H9 (cell line): ENCODE data around the gene PTCSC3. TPM values are rescaled to one million over a fixed set of nuclear protein-coding genes. Genes with fewer than 3 reads are reported as not detected.

Source experiments
- DNase-seq: peaks from one replicate; pipeline ENCODE4 v3.0.0-alpha.2; 2017
- H2AFZ ChIP-seq: one replicate; pipeline ENCODE4 v1.6.1; 2013; ENCODE audit warnings: mild to moderate bottlenecking, low read length, control low read depth, moderate library complexity
- H2AK5ac ChIP-seq: 2 replicates; pipeline ENCODE4 v1.6.1; 2013; ENCODE audit warnings: low read length, control low read depth, mixed read lengths; ENCODE audit not compliant: insufficient read length
- H2BK120ac ChIP-seq: one replicate; pipeline ENCODE4 v1.6.1; 2013; ENCODE audit warnings: low read depth, mild to moderate bottlenecking, low read length, control low read depth, inconsistent platforms; ENCODE audit not compliant: poor library complexity, severe bottlenecking
- H2BK12ac ChIP-seq: 2 replicates; pipeline ENCODE4 v1.6.1; 2013; ENCODE audit warnings: low read length, control low read depth, mixed read lengths, low read depth; ENCODE audit not compliant: insufficient read length
- H2BK15ac ChIP-seq: 2 replicates; pipeline ENCODE4 v1.6.1; 2013; ENCODE audit warnings: low read depth, low read length, control low read depth
- H2BK20ac ChIP-seq: one replicate; pipeline ENCODE4 v1.6.1; 2013; ENCODE audit warnings: low read depth, mild to moderate bottlenecking, low read length, control low read depth, inconsistent platforms; ENCODE audit not compliant: poor library complexity, severe bottlenecking
- H2BK5ac ChIP-seq: 2 replicates; pipeline ENCODE4 v1.6.1; 2013; ENCODE audit warnings: low read length, control low read depth, mixed read lengths; ENCODE audit not compliant: insufficient read length
- H3K14ac ChIP-seq: 2 replicates; pipeline ENCODE4 v1.6.1; 2013; ENCODE audit warnings: low read length, control low read depth; ENCODE audit not compliant: insufficient read depth
- H3K18ac ChIP-seq: 2 replicates; pipeline ENCODE4 v1.6.1; 2013; ENCODE audit warnings: low read depth, mild to moderate bottlenecking, mixed read lengths, low read length, control low read depth; ENCODE audit not compliant: insufficient read length
- H3K23ac ChIP-seq: 2 replicates; pipeline ENCODE4 v1.6.1; 2013; ENCODE audit warnings: low read length, control low read depth, mixed read lengths, low read depth; ENCODE audit not compliant: insufficient read length
- H3K23me2 ChIP-seq: 2 replicates; pipeline ENCODE4 v1.6.1; 2013; ENCODE audit warnings: low read depth, mild to moderate bottlenecking, mixed read lengths, low read length, control low read depth; ENCODE audit not compliant: insufficient read length, poor library complexity, severe bottlenecking
- H3K27ac ChIP-seq: 2 replicates; pipeline ENCODE4 v1.5.1; 2013; ENCODE audit warnings: low read length, control low read depth, mixed read lengths, low read depth; ENCODE audit not compliant: insufficient read length
- H3K27me3 ChIP-seq: 2 replicates; pipeline ENCODE4 v1.6.1; 2013; ENCODE audit warnings: low read length, control low read depth, inconsistent platforms; ENCODE audit not compliant: insufficient read depth
- H3K4ac ChIP-seq: 2 replicates; pipeline ENCODE4 v1.6.1; 2013; ENCODE audit warnings: low read depth, mild to moderate bottlenecking, control low read depth, inconsistent platforms, low read length, moderate library complexity
- H3K4me1 ChIP-seq: 2 replicates; pipeline ENCODE4 v1.6.1; 2013; ENCODE audit warnings: low read length, control low read depth, inconsistent platforms; ENCODE audit not compliant: insufficient read depth
- H3K4me2 ChIP-seq: 2 replicates; pipeline ENCODE4 v1.6.1; 2013; ENCODE audit warnings: low read length, control low read depth, mixed read lengths; ENCODE audit not compliant: insufficient read length, insufficient read depth
- H3K56ac ChIP-seq: 2 replicates; pipeline ENCODE4 v1.6.1; 2013; ENCODE audit warnings: low read depth, mild to moderate bottlenecking, mixed read lengths, low read length, control low read depth; ENCODE audit not compliant: insufficient read length
- H3K79me1 ChIP-seq: 2 replicates; pipeline ENCODE4 v1.6.1; 2013; ENCODE audit warnings: low read depth, mild to moderate bottlenecking, moderate library complexity, low read length, control low read depth, inconsistent platforms; ENCODE audit not compliant: insufficient read depth, poor library complexity, severe bottlenecking
- H3K79me2 ChIP-seq: 2 replicates; pipeline ENCODE4 v1.6.1; 2013; ENCODE audit warnings: low read length, control low read depth, inconsistent platforms; ENCODE audit not compliant: insufficient read depth
- H3K9ac ChIP-seq: 2 replicates; pipeline ENCODE4 v1.6.1; 2013; ENCODE audit warnings: low read length, control low read depth, mixed read lengths; ENCODE audit not compliant: insufficient read length; ENCODE audit errors: extremely low read depth
- H3K9me3 ChIP-seq: one replicate; pipeline ENCODE4 v1.6.1; 2013; ENCODE audit warnings: low read depth, low read length, inconsistent platforms; ENCODE audit not compliant: control insufficient read depth
- H3T11ph ChIP-seq: one replicate; pipeline ENCODE4 v1.6.1; 2013; ENCODE audit warnings: mild to moderate bottlenecking, low read length, control low read depth, inconsistent platforms
- H4K20me1 ChIP-seq: one replicate; pipeline ENCODE4 v1.6.1; 2013; ENCODE audit not compliant: control insufficient read depth, insufficient read length, insufficient read depth
- H4K5ac ChIP-seq: 2 replicates; pipeline ENCODE4 v1.6.1; 2013; ENCODE audit warnings: low read depth, mild to moderate bottlenecking, mixed read lengths, low read length, control low read depth; ENCODE audit not compliant: insufficient read length
- H4K8ac ChIP-seq: replicated peaks from 2 replicates; pipeline ENCODE4 v1.6.1; 2013; ENCODE audit warnings: low read length, control low read depth, mixed read lengths, low read depth; ENCODE audit not compliant: insufficient read length
- H4K91ac ChIP-seq: 2 replicates; pipeline ENCODE4 v1.6.1; 2013; ENCODE audit warnings: low read depth, mild to moderate bottlenecking, moderate library complexity, mixed read lengths, low read length, control low read depth; ENCODE audit not compliant: insufficient read length
- H3K27ac Mint-ChIP-seq, 3 experiments: 2 replicates in 2 of 3; 3 replicates in 1 of 3; pipeline ENCODE4 v1.8.0; 2020 to 2021; ENCODE audit warnings: mixed read lengths in 3 of 3, mild to moderate bottlenecking in 1 of 3, moderate library complexity in 1 of 3
- H3K27me3 Mint-ChIP-seq: 2 replicates; pipeline ENCODE4 v1.8.0; 2021; ENCODE audit warnings: low read depth, mild to moderate bottlenecking, moderate library complexity, mixed read lengths
- H3K36me3 Mint-ChIP-seq, 3 experiments: 2 replicates in 2 of 3; 3 replicates in 1 of 3; pipeline ENCODE4 v1.8.0; 2020 to 2021; ENCODE audit warnings: low read depth in 3 of 3, mixed read lengths in 3 of 3; ENCODE audit not compliant: insufficient read depth in 1 of 3
- H3K4me1 Mint-ChIP-seq, 2 experiments: 2 replicates each; pipeline ENCODE4 v1.8.0; 2020; ENCODE audit warnings: mixed read lengths in 2 of 2
- H3K4me3 Mint-ChIP-seq, 2 experiments: 2 replicates in 1 of 2; 3 replicates in 1 of 2; pipeline ENCODE4 v1.8.0; 2020 to 2021; ENCODE audit warnings: mild to moderate bottlenecking in 2 of 2, mixed read lengths in 2 of 2, moderate library complexity in 1 of 2
- H3K9me3 Mint-ChIP-seq, 2 experiments: 2 replicates in 1 of 2; 3 replicates in 1 of 2; pipeline ENCODE4 v1.8.0; 2020; ENCODE audit warnings: mild to moderate bottlenecking in 2 of 2, mixed read lengths in 2 of 2, moderate library complexity in 1 of 2
- WGBS: extraction: QIAGEN DNeasy Blood & Tissue Kit; methylation state at CpG from one replicate; pipeline ENCODE4 v1.1.7; 2013; ENCODE audit warnings: missing lambda C conversion rate, low lambda C conversion rate, mixed read lengths; ENCODE audit not compliant: insufficient read length; ENCODE audit errors: extremely low coverage; 5-methylcytosine and 5-hydroxymethylcytosine counted together
- total RNA-seq: library from RNA; stranded (reverse); gene quantifications from 2 replicates; pipeline ENCODE4 v1.2.1, GENCODE V29; 2021
- TF ChIP-seq, protein P1 (sequence below): fragments of 200-600 bp; sonication (generic); conservative IDR thresholded peaks from 3 replicates; pipeline ENCODE4 v1.8.0; 2021; ENCODE audit warnings: antibody characterized with exemption, mild to moderate bottlenecking

PTCSC3 gene
- total RNA-seq, 1 experiment from 2014 or later = not detected

DNA sequence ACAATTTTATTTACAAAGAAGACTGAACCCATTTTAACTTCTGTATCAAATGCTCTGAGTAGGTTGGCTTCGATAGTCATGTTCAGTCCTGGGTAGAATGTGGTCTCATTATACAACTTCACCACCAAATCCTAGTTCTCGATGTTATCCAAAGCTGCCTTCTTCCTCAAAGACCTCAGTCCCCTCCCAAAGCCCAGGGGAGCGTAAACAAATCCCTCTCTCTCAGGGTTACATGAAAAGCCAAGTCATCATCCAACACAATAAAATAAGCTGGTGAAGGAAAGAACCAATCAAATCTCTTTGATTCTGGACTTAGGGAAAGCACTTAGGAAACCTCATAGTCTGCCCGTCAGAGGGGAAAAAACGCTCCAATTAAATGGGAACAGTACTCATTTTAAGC is 9.1 kb downstream of the PTCSC3 start:
- no peaks in the 10 kb centered on the region for H3K36me3 Mint-ChIP-seq
- no peaks in the 10 kb centered on the region for H4K20me1 ChIP-seq
- H2AK5ac ChIP-seq = no peak overlapping the region
- DNase-seq = no peak
- H2BK120ac ChIP-seq = no peak overlapping the region
- H3K23ac ChIP-seq = no peak overlapping the region
- no peak overlapping the region for H2BK5ac ChIP-seq
- peak overlapping the region; percentile 6 for H2AFZ ChIP-seq
- no peak overlapping the region for H3K56ac ChIP-seq
- no peak overlapping the region for H4K91ac ChIP-seq
- no peak overlapping the region for H2BK12ac ChIP-seq
- no peak overlapping the region for H3K14ac ChIP-seq
- H3K23me2 ChIP-seq = no peaks in the 10 kb centered on the region
- no peaks in the 10 kb centered on the region; the same call in 1 of the 2 replicates for H3K27me3 Mint-ChIP-seq
- H4K5ac ChIP-seq = no peak overlapping the region
- H3K27ac ChIP-seq = no peak overlapping the region
- no peaks in the 10 kb centered on the region for H3K79me2 ChIP-seq
- H3K4me1 Mint-ChIP-seq = peaks cover 17 to 19% of the 10 kb centered on the region in 2 experiments
- H3K9ac ChIP-seq = no peak overlapping the region
- H3K9me3 Mint-ChIP-seq = no peaks in the 10 kb centered on the region
- no CpG with 5 or more reads among the region's 5 CpGs for WGBS
- no peaks in the 10 kb centered on the region for H3K27me3 ChIP-seq
- peaks cover 4% of the 10 kb centered on the region; the same call in 1 of the 2 replicates for H3K4me1 ChIP-seq
- H2BK20ac ChIP-seq = no peak overlapping the region
- H3K4me2 ChIP-seq = no peak overlapping the region
- no peak overlapping the region for H3K18ac ChIP-seq
- H3K27ac Mint-ChIP-seq = peak overlapping the region in 2 of 3 experiments; percentile 40 to 45; a peak in 1 of 7 replicates
- H3T11ph ChIP-seq = no peak overlapping the region
- TF ChIP-seq, protein P1, sequence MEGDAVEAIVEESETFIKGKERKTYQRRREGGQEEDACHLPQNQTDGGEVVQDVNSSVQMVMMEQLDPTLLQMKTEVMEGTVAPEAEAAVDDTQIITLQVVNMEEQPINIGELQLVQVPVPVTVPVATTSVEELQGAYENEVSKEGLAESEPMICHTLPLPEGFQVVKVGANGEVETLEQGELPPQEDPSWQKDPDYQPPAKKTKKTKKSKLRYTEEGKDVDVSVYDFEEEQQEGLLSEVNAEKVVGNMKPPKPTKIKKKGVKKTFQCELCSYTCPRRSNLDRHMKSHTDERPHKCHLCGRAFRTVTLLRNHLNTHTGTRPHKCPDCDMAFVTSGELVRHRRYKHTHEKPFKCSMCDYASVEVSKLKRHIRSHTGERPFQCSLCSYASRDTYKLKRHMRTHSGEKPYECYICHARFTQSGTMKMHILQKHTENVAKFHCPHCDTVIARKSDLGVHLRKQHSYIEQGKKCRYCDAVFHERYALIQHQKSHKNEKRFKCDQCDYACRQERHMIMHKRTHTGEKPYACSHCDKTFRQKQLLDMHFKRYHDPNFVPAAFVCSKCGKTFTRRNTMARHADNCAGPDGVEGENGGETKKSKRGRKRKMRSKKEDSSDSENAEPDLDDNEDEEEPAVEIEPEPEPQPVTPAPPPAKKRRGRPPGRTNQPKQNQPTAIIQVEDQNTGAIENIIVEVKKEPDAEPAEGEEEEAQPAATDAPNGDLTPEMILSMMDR = no peak
- H3K4ac ChIP-seq = no peak overlapping the region
- no peak overlapping the region for H2BK15ac ChIP-seq
- no peaks in the 10 kb centered on the region for H3K79me1 ChIP-seq
- H3K9me3 ChIP-seq = no peaks in the 10 kb centered on the region
- H4K8ac ChIP-seq = no peak overlapping the region
- H3K4me3 Mint-ChIP-seq = no peak overlapping the region
